Measurements from ENCODE around the gene SMO.

GRCh38 chr7:129187681-129188371, 607 bp upstream of the SMO start:
- TF ChIP-seq, protein P1, sequence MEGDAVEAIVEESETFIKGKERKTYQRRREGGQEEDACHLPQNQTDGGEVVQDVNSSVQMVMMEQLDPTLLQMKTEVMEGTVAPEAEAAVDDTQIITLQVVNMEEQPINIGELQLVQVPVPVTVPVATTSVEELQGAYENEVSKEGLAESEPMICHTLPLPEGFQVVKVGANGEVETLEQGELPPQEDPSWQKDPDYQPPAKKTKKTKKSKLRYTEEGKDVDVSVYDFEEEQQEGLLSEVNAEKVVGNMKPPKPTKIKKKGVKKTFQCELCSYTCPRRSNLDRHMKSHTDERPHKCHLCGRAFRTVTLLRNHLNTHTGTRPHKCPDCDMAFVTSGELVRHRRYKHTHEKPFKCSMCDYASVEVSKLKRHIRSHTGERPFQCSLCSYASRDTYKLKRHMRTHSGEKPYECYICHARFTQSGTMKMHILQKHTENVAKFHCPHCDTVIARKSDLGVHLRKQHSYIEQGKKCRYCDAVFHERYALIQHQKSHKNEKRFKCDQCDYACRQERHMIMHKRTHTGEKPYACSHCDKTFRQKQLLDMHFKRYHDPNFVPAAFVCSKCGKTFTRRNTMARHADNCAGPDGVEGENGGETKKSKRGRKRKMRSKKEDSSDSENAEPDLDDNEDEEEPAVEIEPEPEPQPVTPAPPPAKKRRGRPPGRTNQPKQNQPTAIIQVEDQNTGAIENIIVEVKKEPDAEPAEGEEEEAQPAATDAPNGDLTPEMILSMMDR (IDR thresholded peaks at IDR 0.05): no peak
- TF ChIP-seq EZH2 (IDR thresholded peaks at IDR 0.05) (no peak), EZH2phosphoT487 (IDR thresholded peaks at IDR 0.05) (no peak)

Data from neural progenitor cell (in vitro differentiated cells).